ENCODE measurements around the gene STRBP. TPM values are rescaled to one million over a fixed set of nuclear protein-coding genes. Genes with fewer than 3 reads are reported as not detected.

The STRBP gene
- total and polyA plus RNA-seq, 2 experiments from 2014 or later = 1.4 to 2.5 TPM

- Histone ChIP-seq H3K27me3 (replicated peaks; ENCODE audit: insufficient read depth) (peaks cover 31% of the 10 kb centered on the region), H3K4me1 (ENCODE audit: insufficient read depth) (no peaks in the 10 kb centered on the region), H3K27ac (no peak overlapping the region), H3K4me2 (ENCODE audit: unreplicated experiment) (no peak overlapping the region), H3K9me2 (ENCODE audit: insufficient read depth) (no peaks in the 10 kb centered on the region), H3K9ac (no peak overlapping the region), H3K79me2 (ENCODE audit: insufficient read depth) (no peaks in the 10 kb centered on the region), H3K9me3 (ENCODE audit: low read depth) (no peaks in the 10 kb centered on the region), H2AFZ (no peak overlapping the region), H3K4me3 (no peak overlapping the region), H4K20me1 (ENCODE audit: insufficient read depth) (no peaks in the 10 kb centered on the region), H3F3A (ENCODE audit: insufficient read depth) (no peaks in the 10 kb centered on the region), H3K36me3 (ENCODE audit: low read depth) (no peaks in the 10 kb centered on the region)
- in situ Hi-C loops (cut with MboI) = no loop called here
- TF ChIP-seq EZH2phosphoT487 (IDR thresholded peaks at IDR 0.05; ENCODE audit: insufficient read depth, low read depth) = no peak
- TF ChIP-seq EZH2 (IDR thresholded peaks at IDR 0.05; ENCODE audit: insufficient read depth, poor library complexity, severe bottlenecking) = no peak
- WGBS, 2 experiments (ENCODE audit: low coverage in 1 of 2, low lambda C conversion rate in 2 of 2, missing lambda C conversion rate in 2 of 2) = 62 to 64% methylated on average over 3 of the region's 3 CpGs
- DNase-seq = no peak
Measured at GRCh38 chr9:123261006-123261677, 7.2 kb downstream of the STRBP start.

- H3K9ac ChIP-seq = no peak overlapping the region
- H3K36me3 ChIP-seq (ENCODE audit: low read depth) = no peaks in the 10 kb centered on the region
- H3F3A ChIP-seq (ENCODE audit: insufficient read depth) = no peaks in the 10 kb centered on the region
- H3K4me3 ChIP-seq = no peak overlapping the region
- no peaks in the 10 kb centered on the region for H3K9me2 ChIP-seq (ENCODE audit: insufficient read depth)
- H4K20me1 ChIP-seq (ENCODE audit: insufficient read depth) = no peaks in the 10 kb centered on the region
- H3K9me3 ChIP-seq (ENCODE audit: low read depth) = no peaks in the 10 kb centered on the region
- H3K79me2 ChIP-seq (ENCODE audit: insufficient read depth) = no peaks in the 10 kb centered on the region
- in situ Hi-C loops (cut with MboI) = no loop called here
- no peak for DNase-seq
- no peak overlapping the region for H2AFZ ChIP-seq
- TF ChIP-seq EZH2 (IDR thresholded peaks at IDR 0.05; ENCODE audit: insufficient read depth, poor library complexity, severe bottlenecking) (no peak), EZH2phosphoT487 (IDR thresholded peaks at IDR 0.05; ENCODE audit: insufficient read depth, low read depth) (no peak)
- WGBS, 2 experiments (ENCODE audit: low coverage in 1 of 2, low lambda C conversion rate in 2 of 2, missing lambda C conversion rate in 2 of 2) = 26 to 40% methylated on average over 2 of the region's 2 CpGs
- H3K4me1 ChIP-seq (ENCODE audit: insufficient read depth) = no peaks in the 10 kb centered on the region
- H3K27ac ChIP-seq = no peak overlapping the region
- H3K27me3 ChIP-seq (replicated peaks; ENCODE audit: insufficient read depth) = peaks cover 23% of the 10 kb centered on the region
- H3K4me2 ChIP-seq (ENCODE audit: unreplicated experiment) = no peak overlapping the region
Measured at GRCh38 chr9:123260340-123260739, 8.0 kb downstream of the STRBP start.

GRCh38 chr9:123257276-123257675, 11.1 kb downstream of the STRBP start:
- no peaks in the 10 kb centered on the region for H3K9me3 ChIP-seq (ENCODE audit: low read depth)
- no peak overlapping the region for H3K9ac ChIP-seq
- peaks cover 11% of the 10 kb centered on the region; the same call in 1 of the 2 replicates for H3K27me3 ChIP-seq (replicated peaks; ENCODE audit: insufficient read depth)
- H3F3A ChIP-seq (ENCODE audit: insufficient read depth) = no peaks in the 10 kb centered on the region
- no peaks in the 10 kb centered on the region for H3K4me1 ChIP-seq (ENCODE audit: insufficient read depth)
- H4K20me1 ChIP-seq (ENCODE audit: insufficient read depth) = no peaks in the 10 kb centered on the region
- H3K4me2 ChIP-seq (ENCODE audit: unreplicated experiment) = no peak overlapping the region
- 91 to 93% methylated on average over 3 of the region's 3 CpGs for WGBS, 2 experiments (ENCODE audit: low coverage in 1 of 2, low lambda C conversion rate in 2 of 2, missing lambda C conversion rate in 2 of 2)
- no peak for DNase-seq
- no peaks in the 10 kb centered on the region for H3K9me2 ChIP-seq (ENCODE audit: insufficient read depth)
- TF ChIP-seq EZH2phosphoT487 (IDR thresholded peaks at IDR 0.05; ENCODE audit: insufficient read depth, low read depth) = no peak
- no peak for TF ChIP-seq EZH2 (IDR thresholded peaks at IDR 0.05; ENCODE audit: insufficient read depth, poor library complexity, severe bottlenecking)
- H3K27ac ChIP-seq = no peak overlapping the region
- no peak overlapping the region for H3K4me3 ChIP-seq
- H3K36me3 ChIP-seq (ENCODE audit: low read depth) = no peaks in the 10 kb centered on the region
- H2AFZ ChIP-seq = no peak overlapping the region
- in situ Hi-C loops (cut with MboI) = no loop called here
- H3K79me2 ChIP-seq (ENCODE audit: insufficient read depth) = no peaks in the 10 kb centered on the region

- in situ Hi-C loops (cut with MboI) = no loop called here
- Histone ChIP-seq H3K9ac (no peak overlapping the region), H4K20me1 (ENCODE audit: insufficient read depth) (no peaks in the 10 kb centered on the region), H3K9me2 (ENCODE audit: insufficient read depth) (no peaks in the 10 kb centered on the region), H3F3A (ENCODE audit: insufficient read depth) (no peaks in the 10 kb centered on the region), H3K4me1 (ENCODE audit: insufficient read depth) (no peaks in the 10 kb centered on the region), H3K9me3 (ENCODE audit: low read depth) (no peaks in the 10 kb centered on the region), H3K4me3 (no peak overlapping the region), H3K79me2 (ENCODE audit: insufficient read depth) (no peaks in the 10 kb centered on the region), H3K36me3 (ENCODE audit: low read depth) (no peaks in the 10 kb centered on the region), H3K27me3 (replicated peaks; ENCODE audit: insufficient read depth) (0 out of 2 replicates have a peak, but pooled peaks cover 6% of the 10 kb centered on the region), H3K27ac (no peak overlapping the region), H2AFZ (no peak overlapping the region), H3K4me2 (ENCODE audit: unreplicated experiment) (no peak overlapping the region)
- TF ChIP-seq EZH2 (IDR thresholded peaks at IDR 0.05; ENCODE audit: insufficient read depth, poor library complexity, severe bottlenecking) = no peak
- no peak for DNase-seq
- 60 to 63% methylated on average over 3 of the region's 3 CpGs for WGBS, 2 experiments (ENCODE audit: low coverage in 1 of 2, low lambda C conversion rate in 2 of 2, missing lambda C conversion rate in 2 of 2)
Measured at GRCh38 chr9:123255718-123256117, 12.7 kb downstream of the STRBP start.
